HFF-Myc (cell line): ENCODE data around the gene AGGF1.
"Not testable (repeated sequence)": the region's sequence is repeated elsewhere in the genome, so short reads cannot be mapped to it uniquely, and the experiment has no call there.

Source experiments
- DNase-seq: peaks from one replicate; pipeline ENCODE4 v3.0.0-alpha.2; 2011; ENCODE audit warnings: low read depth; ENCODE audit errors: extremely low read depth
- H3K4me3 ChIP-seq: replicated peaks from 2 replicates; pipeline ENCODE4 v1.5.1; 2011; ENCODE audit warnings: low read depth, mild to moderate bottlenecking, control low read depth, low read length
- CTCF ChIP-seq: IDR thresholded peaks from 2 replicates; pipeline ENCODE4 v1.5.1; 2012; ENCODE audit warnings: mild to moderate bottlenecking, low read depth, low read length, control low read depth; ENCODE audit errors: missing control alignments

AGGF1 gene

GRCh38 chr5:77076961-77077828 is 47.0 kb downstream of the AGGF1 start:
- peak overlapping the region; percentile 30 for H3K4me3 ChIP-seq
- no peak for DNase-seq
- peak; percentile 42 for TF ChIP-seq CTCF

- no peak for DNase-seq
- TF ChIP-seq CTCF, result no peak
- H3K4me3 ChIP-seq, result peak overlapping the region; percentile 20; the same call in 1 of the 2 replicates
Measured at GRCh38 chr5:77077829-77078176, 47.6 kb downstream of the AGGF1 start.

GRCh38 chr5:77080479-77080878 is 50.3 kb downstream of the AGGF1 start:
- not testable (repeated sequence) for H3K4me3 ChIP-seq, DNase-seq

- no peak overlapping the region for H3K4me3 ChIP-seq
- no peak for TF ChIP-seq CTCF
- no peak for DNase-seq
Measured at GRCh38 chr5:77080905-77081304, 50.7 kb downstream of the AGGF1 start.

- no peak for DNase-seq
- TF ChIP-seq CTCF, result no peak
Measured at GRCh38 chr5:77082280-77082679, 52.1 kb downstream of the AGGF1 start.

GRCh38 chr5:77083088-77083487 is 52.9 kb downstream of the AGGF1 start:
- no peak for DNase-seq
- H3K4me3 ChIP-seq, result no peak overlapping the region
- TF ChIP-seq CTCF, result no peak

More at GRCh38 chr5:77082280-77082679, 52.1 kb downstream of the AGGF1 start:
- H3K4me3 ChIP-seq, result no peak overlapping the region

- H3K4me3 ChIP-seq, result peak overlapping the region; percentile 70
- DNase-seq, result no peak
- TF ChIP-seq CTCF, result no peak
Measured at GRCh38 chr5:77086368-77086688, 56.1 kb downstream of the AGGF1 start.
